ENCODE results near the gene IPPK.

IPPK gene

GRCh38 chr9:92615790-92616189 lies 54.1 kb downstream of the IPPK start:
- DNase-seq (ENCODE audit: low read depth, low spot score): no peak

- no peak for DNase-seq (ENCODE audit: low read depth, low spot score)
Observed at GRCh38 chr9:92614763-92615461, 55.0 kb downstream of the IPPK start.

- no peak for DNase-seq (ENCODE audit: low read depth, low spot score)
Observed at GRCh38 chr9:92614123-92614510, 55.8 kb downstream of the IPPK start.

GRCh38 chr9:92613268-92614122 lies 56.4 kb downstream of the IPPK start:
- no peak for DNase-seq (ENCODE audit: low read depth, low spot score)

GRCh38 chr9:92612816-92613215 lies 57.1 kb downstream of the IPPK start:
- DNase-seq (ENCODE audit: low read depth, low spot score): no peak

- no peak for DNase-seq (ENCODE audit: low read depth, low spot score)
Observed at GRCh38 chr9:92612292-92612691, 57.6 kb downstream of the IPPK start.

GRCh38 chr9:92611621-92612285 lies 58.2 kb downstream of the IPPK start:
- no peak for DNase-seq (ENCODE audit: low read depth, low spot score)

- DNase-seq (ENCODE audit: low read depth, low spot score): no peak
Observed at GRCh38 chr9:92610470-92611420, 59.2 kb downstream of the IPPK start.

GRCh38 chr9:92608909-92609445 lies 61.0 kb downstream of the IPPK start:
- DNase-seq (ENCODE audit: low read depth, low spot score): peak; percentile 42

- no peak for DNase-seq (ENCODE audit: low read depth, low spot score)
Observed at GRCh38 chr9:92608241-92608908, 61.6 kb downstream of the IPPK start.

GRCh38 chr9:92607773-92608172 lies 62.2 kb downstream of the IPPK start:
- DNase-seq (ENCODE audit: low read depth, low spot score): no peak

- no peak for DNase-seq (ENCODE audit: low read depth, low spot score)
Observed at GRCh38 chr9:92607088-92607487, 62.8 kb downstream of the IPPK start.

GRCh38 chr9:92605224-92605623 lies 64.7 kb downstream of the IPPK start:
- DNase-seq (ENCODE audit: low read depth, low spot score): no peak

GRCh38 chr9:92603990-92604389 lies 65.9 kb downstream of the IPPK start:
- no peak for DNase-seq (ENCODE audit: low read depth, low spot score)

GRCh38 chr9:92603100-92603499 lies 66.8 kb downstream of the IPPK start:
- DNase-seq (ENCODE audit: low read depth, low spot score): no peak

GRCh38 chr9:92602413-92602812 lies 67.5 kb downstream of the IPPK start:
- no peak for DNase-seq (ENCODE audit: low read depth, low spot score)

- DNase-seq (ENCODE audit: low read depth, low spot score): no peak
Observed at GRCh38 chr9:92601451-92601850, 68.5 kb downstream of the IPPK start.

GRCh38 chr9:92600462-92601261 lies 69.3 kb downstream of the IPPK start:
- peak; percentile 8 for DNase-seq (ENCODE audit: low read depth, low spot score)

GRCh38 chr9:92599938-92600461 lies 69.9 kb downstream of the IPPK start:
- DNase-seq (ENCODE audit: low read depth, low spot score): no peak
